Testis (tissue), 2 donors: ENCODE measurements around the gene ASB5.

ENCODE experiments used
- POLR2A ChIP-seq: fragments of 450-650 bp; IDR thresholded peaks from one replicate; pipeline ENCODE4 v1.6.1; 2017; ENCODE audit warnings: antibody characterized with exemption, mild to moderate bottlenecking, moderate library complexity
- TF ChIP-seq, protein P1 (sequence below), 3 experiments: fragments of 450-650 bp in 2 of 3; fragments of 200-600 bp in 1 of 3; sonication (generic) in 1 of 3; IDR thresholded peaks; one replicate each; pipeline ENCODE4 v1.5.1; 2016 to 2019; ENCODE audit warnings: antibody characterized with exemption in 3 of 3, mild to moderate bottlenecking in 2 of 3, moderate library complexity in 1 of 3

DNA sequence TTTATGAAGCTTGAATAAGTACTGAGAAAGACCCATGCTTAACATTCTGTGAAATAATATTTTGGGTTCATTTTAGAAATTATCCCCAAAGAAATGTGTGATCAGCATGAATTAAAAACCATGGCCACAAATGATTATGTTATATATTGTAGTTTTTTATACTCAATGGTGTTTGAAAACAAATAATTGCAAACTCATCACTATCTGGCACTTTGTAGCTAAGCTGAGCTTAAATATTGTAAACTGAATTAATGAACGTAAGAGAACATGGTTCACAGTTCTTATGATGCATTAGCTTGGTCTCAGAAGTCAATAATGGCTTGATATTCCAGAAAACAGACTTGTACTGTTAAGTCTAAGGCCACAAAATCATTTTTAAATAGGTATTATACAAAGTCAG is 24.6 kb upstream of the ASB5 start:
- TF ChIP-seq, protein P1, sequence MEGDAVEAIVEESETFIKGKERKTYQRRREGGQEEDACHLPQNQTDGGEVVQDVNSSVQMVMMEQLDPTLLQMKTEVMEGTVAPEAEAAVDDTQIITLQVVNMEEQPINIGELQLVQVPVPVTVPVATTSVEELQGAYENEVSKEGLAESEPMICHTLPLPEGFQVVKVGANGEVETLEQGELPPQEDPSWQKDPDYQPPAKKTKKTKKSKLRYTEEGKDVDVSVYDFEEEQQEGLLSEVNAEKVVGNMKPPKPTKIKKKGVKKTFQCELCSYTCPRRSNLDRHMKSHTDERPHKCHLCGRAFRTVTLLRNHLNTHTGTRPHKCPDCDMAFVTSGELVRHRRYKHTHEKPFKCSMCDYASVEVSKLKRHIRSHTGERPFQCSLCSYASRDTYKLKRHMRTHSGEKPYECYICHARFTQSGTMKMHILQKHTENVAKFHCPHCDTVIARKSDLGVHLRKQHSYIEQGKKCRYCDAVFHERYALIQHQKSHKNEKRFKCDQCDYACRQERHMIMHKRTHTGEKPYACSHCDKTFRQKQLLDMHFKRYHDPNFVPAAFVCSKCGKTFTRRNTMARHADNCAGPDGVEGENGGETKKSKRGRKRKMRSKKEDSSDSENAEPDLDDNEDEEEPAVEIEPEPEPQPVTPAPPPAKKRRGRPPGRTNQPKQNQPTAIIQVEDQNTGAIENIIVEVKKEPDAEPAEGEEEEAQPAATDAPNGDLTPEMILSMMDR (IDR thresholded peaks at IDR 0.05): no peak
- no peak for TF ChIP-seq POLR2A
